Neural cell (in vitro differentiated cells): ENCODE data around the gene CPPED1. TPM values are rescaled to one million over a fixed set of nuclear protein-coding genes. Genes with fewer than 3 reads are reported as not detected.

Source experiments
- H2AFZ ChIP-seq: fragments of 200-600, 300-800 bp; sonication (generic), shearing (Covaris generic); 2 replicates; pipeline ENCODE4 v1.6.0; 2014; ENCODE audit warnings: low read depth, mild to moderate bottlenecking, antibody characterized with exemption, low read length, moderate library complexity
- H3F3A ChIP-seq: fragments of 200-600 bp; shearing (Covaris generic); 2 replicates; pipeline ENCODE4 v1.6.1; 2016; ENCODE audit warnings: mild to moderate bottlenecking, moderate library complexity, mixed read lengths, antibody characterized with exemption, low read length; ENCODE audit not compliant: insufficient read depth, poor library complexity, severe bottlenecking
- H3K27ac ChIP-seq: fragments of 200-600, 300-800 bp; sonication (generic), shearing (Covaris generic); 2 replicates; pipeline ENCODE4 v1.5.1; 2014; ENCODE audit warnings: mild to moderate bottlenecking, low read length, moderate library complexity
- H3K27me3 ChIP-seq: fragments of 300-800, 200-600 bp; sonication (generic), shearing (Covaris generic); 2 replicates; pipeline ENCODE4 v1.6.0; 2014; ENCODE audit warnings: mild to moderate bottlenecking, low read depth, low read length, moderate library complexity; ENCODE audit not compliant: insufficient read depth
- H3K36me3 ChIP-seq: fragments of 300-800, 200-600 bp; sonication (generic), shearing (Covaris generic); 2 replicates; pipeline ENCODE4 v1.5.1; 2014; ENCODE audit warnings: mild to moderate bottlenecking, antibody characterized with exemption, low read length, moderate library complexity; ENCODE audit not compliant: insufficient read depth
- H3K4me2 ChIP-seq: fragments of 300-800, 200-600 bp; sonication (generic), shearing (Covaris generic); 2 replicates; pipeline ENCODE4 v1.6.0; 2014; ENCODE audit warnings: mild to moderate bottlenecking, low read length
- H3K4me3 ChIP-seq: fragments of 300-800, 200-600 bp; sonication (generic), shearing (Covaris generic); 2 replicates; pipeline ENCODE4 v1.5.1; 2014; ENCODE audit warnings: mild to moderate bottlenecking, low read length, moderate library complexity
- H3K79me2 ChIP-seq: fragments of 200-600 bp; shearing (Covaris generic); replicated peaks from 2 replicates; pipeline ENCODE4 v1.6.0; 2014; ENCODE audit warnings: mild to moderate bottlenecking, low read length, moderate library complexity; ENCODE audit not compliant: insufficient read depth
- H3K9ac ChIP-seq: fragments of 300-800, 200-600 bp; sonication (generic), shearing (Covaris generic); 2 replicates; pipeline ENCODE4 v1.6.1; 2016; ENCODE audit warnings: mild to moderate bottlenecking, low read length, mixed read lengths
- H3K9me2 ChIP-seq: fragments of 200-600 bp; shearing (Covaris generic); 2 replicates; pipeline ENCODE4 v1.6.1; 2016; ENCODE audit warnings: mild to moderate bottlenecking, low read length, mixed read lengths; ENCODE audit not compliant: insufficient read depth
- H3K9me3 ChIP-seq: fragments of 200-600, 300-800 bp; sonication (generic), shearing (Covaris generic); 2 replicates; pipeline ENCODE4 v1.6.1; 2016; ENCODE audit warnings: mild to moderate bottlenecking, mixed run types, low read length, moderate library complexity, mixed read lengths
- H4K20me1 ChIP-seq: fragments of 200-600 bp; shearing (Covaris generic); 2 replicates; pipeline ENCODE4 v1.6.1; 2016; ENCODE audit warnings: mild to moderate bottlenecking, mixed run types; ENCODE audit not compliant: insufficient read depth
- CTCF ChIP-seq: fragments of 450-650 bp; IDR thresholded peaks from 2 replicates; pipeline ENCODE4 v1.5.1; 2014; ENCODE audit warnings: antibody characterized with exemption, mild to moderate bottlenecking, moderate library complexity; ENCODE audit not compliant: poor library complexity, severe bottlenecking
- EP300 ChIP-seq: fragments of 450-650 bp; conservative IDR thresholded peaks from 2 replicates; pipeline ENCODE4 v1.6.1; 2014; ENCODE audit warnings: antibody characterized with exemption, mild to moderate bottlenecking, moderate library complexity; ENCODE audit not compliant: poor library complexity, severe bottlenecking
- EZH2 ChIP-seq: fragments of 200-600, 300-800 bp; shearing (Covaris generic), sonication (generic); IDR thresholded peaks from 2 replicates; pipeline ENCODE4 v1.6.1; 2014; ENCODE audit warnings: antibody characterized with exemption, low read length, borderline replicate concordance, mild to moderate bottlenecking; ENCODE audit not compliant: insufficient read depth, poor library complexity, severe bottlenecking
- MXI1 ChIP-seq: fragments of 450-650 bp; conservative IDR thresholded peaks from 2 replicates; pipeline ENCODE4 v1.6.1; 2014; ENCODE audit warnings: antibody characterized with exemption, mild to moderate bottlenecking; ENCODE audit not compliant: poor library complexity, severe bottlenecking
- POLR2AphosphoS5 ChIP-seq: IDR thresholded peaks from 2 replicates; pipeline ENCODE4 v1.6.1; 2012
- RAD21 ChIP-seq: fragments of 450-650 bp; conservative IDR thresholded peaks from 2 replicates; pipeline ENCODE4 v1.6.1; 2014; ENCODE audit warnings: antibody characterized with exemption, mild to moderate bottlenecking, moderate library complexity
- REST ChIP-seq: IDR thresholded peaks from 2 replicates; pipeline ENCODE4 v1.6.1; 2012; ENCODE audit warnings: borderline replicate concordance
- SMC3 ChIP-seq: fragments of 450-650 bp; conservative IDR thresholded peaks from 2 replicates; pipeline ENCODE4 v1.6.1; 2014; ENCODE audit warnings: antibody characterized with exemption, mild to moderate bottlenecking, moderate library complexity; ENCODE audit not compliant: poor library complexity
- TAF1 ChIP-seq: IDR thresholded peaks from 2 replicates; pipeline ENCODE4 v1.6.1; 2012; ENCODE audit warnings: low read depth
- polyA plus RNA-seq: library from polyadenylated mRNA; depleted of rRNA; stranded (reverse); fragments of >200 nt; gene quantifications from 2 replicates; pipeline ENCODE4 v1.2.3, GENCODE V29; 2014

The CPPED1 gene
- polyA plus RNA-seq, 1 donor from 2014 or later: 2.5 TPM

DNA sequence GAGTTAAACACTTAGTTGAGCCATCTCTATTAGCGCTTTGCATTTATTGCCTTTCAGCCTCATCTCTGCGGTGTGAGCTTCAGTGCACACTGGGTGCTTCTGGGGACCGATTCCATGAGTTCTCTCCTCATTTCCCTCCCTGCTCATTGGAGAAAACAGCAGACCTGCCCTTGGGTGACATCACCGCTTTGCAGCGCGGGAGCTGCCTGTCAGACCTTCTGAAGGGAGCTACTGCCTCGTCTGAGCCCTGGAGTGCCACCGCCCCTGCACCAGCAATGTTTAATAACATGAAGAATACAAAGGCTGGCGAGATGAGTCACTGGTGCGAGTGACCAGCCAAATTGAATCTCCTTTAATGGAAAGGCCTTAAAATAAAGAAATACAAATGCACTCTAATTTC is 30.2 kb upstream of the CPPED1 start:
- no peaks in the 10 kb centered on the region for H3K27me3 ChIP-seq
- TF ChIP-seq CTCF: no peak
- no peaks in the 10 kb centered on the region for H3K9me2 ChIP-seq
- no peaks in the 10 kb centered on the region for H3K79me2 ChIP-seq
- H4K20me1 ChIP-seq: no peaks in the 10 kb centered on the region
- H3F3A ChIP-seq: no peaks in the 10 kb centered on the region
- no peaks in the 10 kb centered on the region for H3K9me3 ChIP-seq
- H2AFZ ChIP-seq: no peak overlapping the region
- H3K36me3 ChIP-seq: no peaks in the 10 kb centered on the region
- H3K4me3 ChIP-seq: no peak overlapping the region
- no peak overlapping the region for H3K27ac ChIP-seq
- no peak overlapping the region for H3K9ac ChIP-seq
- H3K4me2 ChIP-seq: no peak overlapping the region

DNA sequence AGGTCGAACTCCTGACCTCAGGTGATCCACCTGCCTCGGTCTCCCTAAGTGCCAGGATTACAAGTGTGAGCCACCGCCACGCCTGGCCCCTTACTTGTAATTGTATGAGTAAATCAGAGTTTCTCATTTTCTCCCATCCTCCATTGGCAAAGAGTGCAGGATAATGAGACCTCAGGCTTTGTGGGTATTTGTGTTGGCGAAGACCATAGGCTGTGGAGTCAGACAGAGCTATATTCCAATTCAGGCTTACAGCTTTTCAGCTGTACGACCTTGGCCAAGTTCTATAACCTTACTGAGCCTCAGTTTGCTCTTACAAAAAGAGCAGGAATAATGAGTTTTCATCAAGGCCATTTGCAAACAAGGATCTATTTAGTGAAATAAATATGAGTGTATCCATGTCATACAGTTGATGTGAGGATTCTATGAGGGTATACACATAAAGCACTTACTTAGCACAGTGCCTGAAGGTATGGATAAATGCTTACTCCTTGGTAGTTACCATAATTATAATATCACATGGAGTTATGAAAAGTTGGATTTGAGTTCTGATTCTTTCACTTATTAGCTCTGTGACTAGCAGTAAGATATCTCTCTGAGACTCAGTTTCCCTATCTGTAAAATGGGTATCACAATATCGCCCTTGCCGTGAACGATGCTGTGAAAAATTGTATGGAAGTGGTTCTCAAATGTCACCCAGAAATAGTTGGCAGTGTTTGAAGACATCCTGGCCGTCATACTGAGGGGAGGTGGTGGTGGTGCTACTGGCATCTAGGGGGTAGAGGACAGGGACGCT is 25.6 kb upstream of the CPPED1 start:
- Histone ChIP-seq H3K9me2 (no peaks in the 10 kb centered on the region), H3K4me2 (no peak overlapping the region), H3K79me2 (no peaks in the 10 kb centered on the region), H3K27ac (no peak overlapping the region), H3K9ac (no peak overlapping the region), H3K9me3 (no peaks in the 10 kb centered on the region), H3F3A (no peaks in the 10 kb centered on the region), H3K36me3 (no peaks in the 10 kb centered on the region), H2AFZ (no peak overlapping the region), H3K27me3 (no peaks in the 10 kb centered on the region), H3K4me3 (no peak overlapping the region), H4K20me1 (no peaks in the 10 kb centered on the region)
- TF ChIP-seq EZH2 (no peak), MXI1 (no peak), POLR2AphosphoS5 (no peak), SMC3 (no peak), CTCF (no peak), TAF1 (no peak), REST (no peak), EP300 (no peak), RAD21 (no peak)
